A673 (cell line): ENCODE results near the gene ANO1.

Experiments
- CTCF ChIP-seq: fragments of 300-800, 200-600 bp; sonication (generic); conservative IDR thresholded peaks from 2 replicates; pipeline ENCODE4 v1.5.1; 2017; ENCODE audit warnings: low read depth, mild to moderate bottlenecking, antibody characterized with exemption, low read length, moderate library complexity, mixed read lengths
- EZH2 ChIP-seq: fragments of 200-600 bp; sonication (generic); IDR thresholded peaks from 2 replicates; pipeline ENCODE4 v1.6.1; 2017; ENCODE audit warnings: borderline replicate concordance, low read depth, mild to moderate bottlenecking, mixed read lengths, antibody characterized with exemption, low read length; ENCODE audit not compliant: poor library complexity, severe bottlenecking

- no peak for TF ChIP-seq EZH2
- TF ChIP-seq CTCF, result no peak
These were observed 124.1 kb downstream of the ANO1 start for GRCh38 chr11:70201882-70202861.
